Right kidney (tissue), 9 donors: ENCODE results near the gene ITIH6.
"Not testable (repeated sequence)": the region's sequence is repeated elsewhere in the genome, so short reads cannot be mapped to it uniquely, and the experiment has no call there.

Source experiments
- DNase-seq: peaks from one replicate; pipeline ENCODE4 v3.0.0-alpha.2; 2016
- long read RNA-seq, 8 donors: transcript quantifications; one replicate each; lab custom pipeline, GENCODE V29; 2026

The ITIH6 gene
- long read RNA-seq, donor 1: 0 reads
- long read RNA-seq, donor 2: 0 reads
- long read RNA-seq, donor 3: 0 reads
- long read RNA-seq, donor 4: 0 reads
- long read RNA-seq, donor 5, partial matches to known transcripts: 746 of 927 reads
- long read RNA-seq, donor 5, other reads (novel, unspliced or antisense): 181 of 927 reads
- long read RNA-seq, donor 6, partial matches to known transcripts: 507 of 575 reads
- long read RNA-seq, donor 6, other reads (novel, unspliced or antisense): 68 of 575 reads
- long read RNA-seq, donor 7: 0 reads
- long read RNA-seq, donor 8, partial matches to known transcripts: 859 of 904 reads
- long read RNA-seq, donor 8, other reads (novel, unspliced or antisense): 45 of 904 reads

GRCh38 chrX:54798137-54798536, at the start of gene ITIH6:
Gene ITIH6 (minus strand): TSS chrX:54798255. CDS start chrX:54798210, 45 bp downstream.
- no peak for DNase-seq

- DNase-seq: not testable (repeated sequence)
These were observed 49.6 kb upstream of the ITIH6 start for GRCh38 chrX:54847700-54848099.

- no peak for DNase-seq
These were observed 45.0 kb upstream of the ITIH6 start for GRCh38 chrX:54843050-54843449.

- DNase-seq: no peak
These were observed 44.6 kb upstream of the ITIH6 start for GRCh38 chrX:54842607-54843006.

GRCh38 chrX:54841184-54841874, 43.3 kb upstream of the ITIH6 start:
- DNase-seq: peak; percentile 43

GRCh38 chrX:54838583-54838982, 40.5 kb upstream of the ITIH6 start:
- no peak for DNase-seq

GRCh38 chrX:54826598-54826997, 28.5 kb upstream of the ITIH6 start:
- DNase-seq: no peak

GRCh38 chrX:54825716-54826438, 27.8 kb upstream of the ITIH6 start:
- DNase-seq: no peak

- no peak for DNase-seq
These were observed 26.7 kb upstream of the ITIH6 start for GRCh38 chrX:54824722-54825121.

GRCh38 chrX:54824195-54824594, 26.1 kb upstream of the ITIH6 start:
- DNase-seq: no peak

GRCh38 chrX:54821310-54821709, 23.3 kb upstream of the ITIH6 start:
- no peak for DNase-seq

GRCh38 chrX:54820737-54821136, 22.7 kb upstream of the ITIH6 start:
- no peak for DNase-seq

- DNase-seq: no peak
These were observed 21.1 kb upstream of the ITIH6 start for GRCh38 chrX:54819201-54819600.

- DNase-seq: no peak
These were observed 20.2 kb upstream of the ITIH6 start for GRCh38 chrX:54818221-54818620.

- DNase-seq: no peak
These were observed 19.3 kb upstream of the ITIH6 start for GRCh38 chrX:54817220-54817820.

- DNase-seq: no peak
These were observed 14.3 kb upstream of the ITIH6 start for GRCh38 chrX:54812306-54812705.

- DNase-seq: no peak
These were observed 13.3 kb upstream of the ITIH6 start for GRCh38 chrX:54811301-54811885.

- no peak for DNase-seq
These were observed 12.5 kb upstream of the ITIH6 start for GRCh38 chrX:54810532-54810931.

- DNase-seq: peak; percentile 81
These were observed 10.8 kb upstream of the ITIH6 start for GRCh38 chrX:54808605-54809483.

GRCh38 chrX:54808109-54808604, 10.1 kb upstream of the ITIH6 start:
- peak; percentile 81 for DNase-seq

- peak; percentile 53 for DNase-seq
These were observed 9.6 kb upstream of the ITIH6 start, which contains the start of gene MAGED2 for GRCh38 chrX:54807524-54808108. Gene MAGED2 (plus strand): TSS chrX:54807745. CDS start chrX:54809332, 1,587 bp downstream.
